ENCODE data around the gene SNX15. TPM values are rescaled to one million over a fixed set of nuclear protein-coding genes. Genes with fewer than 3 reads are reported as not detected.

The SNX15 gene
- total RNA-seq, 4 donors from 2014 or later = 11.6 to 36.4 (median 19.2) TPM

GRCh38 chr11:64990222-64990923 is 36.9 kb upstream of the SNX15 start:
- Histone ChIP-seq H3K27me3 (no peaks in the 10 kb centered on the region), H3K4me3 (replicated peaks in 1 of 3) (no peak overlapping the region), H3K4me1 (peaks cover 0 to 11% of the 10 kb centered on the region in 2 donors), H3K27ac (peak overlapping the region in 1 of 3 donors; percentile 43), H3K9me3 (no peaks in the 10 kb centered on the region), H3K36me3 (no peaks in the 10 kb centered on the region)
- 60 to 63% methylated on average over 15 of the region's 15 CpGs for WGBS, 2 donors
- TF ChIP-seq POLR2A (IDR thresholded peaks at IDR 0.05) = no peak
- TF ChIP-seq CTCF (IDR thresholded peaks at IDR 0.05) = no peak
- peak in 1 of 2 donors; percentile 6 for DNase-seq
- intact Hi-C loops (cut with DNase I) = loop anchor here (10.0 kb wide), 1 partner anchor 56 kb away; the partner anchor contains the start of gene GPHA2

GRCh38 chr11:64994318-64994717 is 32.9 kb upstream of the SNX15 start:
- no peak overlapping the region for H3K4me3 ChIP-seq (replicated peaks in 1 of 3)
- H3K27ac ChIP-seq = no peak overlapping the region
- peaks cover 8 to 22% of the 10 kb centered on the region in 2 donors for H3K4me1 ChIP-seq
- intact Hi-C loops (cut with DNase I) = loop anchor here (10.0 kb wide), 1 partner anchor 60 kb away; the partner anchor contains the start of gene GPHA2
- H3K9me3 ChIP-seq = no peaks in the 10 kb centered on the region
- no peak for TF ChIP-seq POLR2A (IDR thresholded peaks at IDR 0.05)
- H3K36me3 ChIP-seq = no peaks in the 10 kb centered on the region
- H3K27me3 ChIP-seq = no peaks in the 10 kb centered on the region
- DNase-seq = no peak
- 85 to 91% methylated on average over 7 of the region's 7 CpGs for WGBS, 2 donors

GRCh38 chr11:64996327-64996709 is 30.9 kb upstream of the SNX15 start:
- DNase-seq = no peak
- Histone ChIP-seq H3K27me3 (no peaks in the 10 kb centered on the region), H3K36me3 (no peaks in the 10 kb centered on the region), H3K4me1 (peaks cover 8 to 15% of the 10 kb centered on the region in 2 donors), H3K4me3 (replicated peaks in 1 of 3) (no peak overlapping the region), H3K9me3 (no peaks in the 10 kb centered on the region), H3K27ac (peak overlapping the region in 1 of 3 donors; percentile 50)
- intact Hi-C loops (cut with DNase I) = loop anchor here (10.0 kb wide), 1 partner anchor 62 kb away; the partner anchor contains the start of gene GPHA2
- TF ChIP-seq POLR2A (IDR thresholded peaks at IDR 0.05) = no peak
- 28 to 31% methylated on average over 11 of the region's 11 CpGs for WGBS, 2 donors

GRCh38 chr11:64996710-64997380 is 30.4 kb upstream of the SNX15 start, which contains the start of gene BATF2:
TSS of gene BATF2 (minus strand) at chr11:64996971. CDS start at chr11:64996914, 57 bp downstream.
- 21 to 22% methylated on average over 7 to 9 of the region's 9 CpGs for WGBS, 2 donors
- Histone ChIP-seq H3K27me3 (no peaks in the 10 kb centered on the region), H3K27ac (peak within 1 kb of the TSS in 1 of 3 donors; percentile 50), H3K36me3 (no peaks in the 10 kb centered on the region), H3K4me1 (peaks cover 8 to 15% of the 10 kb centered on the region in 2 donors), H3K4me3 (replicated peaks in 1 of 3) (no peak within 1 kb of the TSS), H3K9me3 (no peaks in the 10 kb centered on the region)
- DNase-seq = peak; percentile 81
- intact Hi-C loops (cut with DNase I) = loop anchor here (10.0 kb wide), 1 partner anchor 62 kb away; the partner anchor contains the start of gene GPHA2
- TF ChIP-seq CTCF (IDR thresholded peaks at IDR 0.05) = peak in 4 of 6 experiments; percentile 48 to 58 (median 56)
- TF ChIP-seq POLR2A (IDR thresholded peaks at IDR 0.05) = peak in 1 of 2 donors; percentile 55

GRCh38 chr11:64998141-64998540 is 29.1 kb upstream of the SNX15 start:
- Histone ChIP-seq H3K9me3 (no peaks in the 10 kb centered on the region), H3K4me3 (replicated peaks in 1 of 3) (no peak overlapping the region), H3K27me3 (no peaks in the 10 kb centered on the region), H3K4me1 (peaks cover 8 to 15% of the 10 kb centered on the region in 2 donors), H3K27ac (no peak overlapping the region), H3K36me3 (no peaks in the 10 kb centered on the region)
- intact Hi-C loops (cut with DNase I) = loop anchor here (10.0 kb wide), 1 partner anchor 63 kb away; the partner anchor contains the start of gene GPHA2
- DNase-seq = no peak
- WGBS, 2 donors = 90 to 91% methylated on average over 1 of the region's 1 CpG
- TF ChIP-seq CTCF (IDR thresholded peaks at IDR 0.05) = no peak
- TF ChIP-seq POLR2A (IDR thresholded peaks at IDR 0.05) = no peak
